WTC11 (cell line): Measurements from ENCODE around the gene PRKAG2. TPM values are rescaled to one million over a fixed set of nuclear protein-coding genes. Genes with fewer than 3 reads are reported as not detected.

Experiments
- ATAC-seq: fragments of 200-7000 bp; cut with Tn5 transposase; 2 replicates; pipeline ENCODE4 v1.10.0; 2021; ENCODE audit warnings: mild to moderate bottlenecking, moderate library complexity
- CTCF ChIA-PET: fragments of 300-600 bp; sonication (Branson Sonifier 250); formaldehyde crosslinking; loops from one replicate; lab custom pipeline; 2021; ENCODE audit warnings: antibody characterized with exemption; lab: Charles Lee
- POLR2A ChIA-PET: fragments of 350-600 bp; sonication (Branson Sonifier 250); formaldehyde crosslinking; loops from one replicate; lab custom pipeline; 2021; ENCODE audit warnings: antibody characterized with exemption; lab: Charles Lee
- DNase-seq: peaks from one replicate; pipeline ENCODE4 v3.0.0; 2021; ENCODE audit warnings: low spot score
- H3K27ac Mint-ChIP-seq: 2 replicates; pipeline ENCODE4 v1.8.0; 2021; ENCODE audit warnings: mixed read lengths
- H3K27me3 Mint-ChIP-seq: 2 replicates; pipeline ENCODE4 v1.8.0; 2021; ENCODE audit warnings: low read depth, mild to moderate bottlenecking, moderate library complexity, mixed read lengths
- H3K36me3 Mint-ChIP-seq: 2 replicates; pipeline ENCODE4 v1.8.0; 2021; ENCODE audit warnings: mixed read lengths
- H3K4me1 Mint-ChIP-seq: 2 replicates; pipeline ENCODE4 v1.8.0; 2022; ENCODE audit warnings: mixed read lengths
- H3K4me3 Mint-ChIP-seq: 2 replicates; pipeline ENCODE4 v1.8.0; 2021; ENCODE audit warnings: mild to moderate bottlenecking, moderate library complexity, mixed read lengths
- H3K9me3 Mint-ChIP-seq: 2 replicates; pipeline ENCODE4 v1.8.0; 2021; ENCODE audit warnings: mixed read lengths
- CREB1 ChIP-seq: sonication (generic); formaldehyde crosslinking; IDR thresholded peaks from 2 replicates; pipeline ENCODE4 v1.8.0; 2023; ENCODE audit warnings: mild to moderate bottlenecking, missing genetic modification reagents
- E2F5 ChIP-seq: sonication (generic); formaldehyde crosslinking; IDR thresholded peaks from 2 replicates; pipeline ENCODE4 v1.8.1; 2022; ENCODE audit warnings: mild to moderate bottlenecking, moderate library complexity, missing genetic modification reagents
- EMX1 ChIP-seq: fragments of 250-450 bp; sonication (Bioruptor Pico); IDR thresholded peaks from 2 replicates; pipeline ENCODE4 v1.8.0; 2021; ENCODE audit warnings: mild to moderate bottlenecking
- ESRRA ChIP-seq: sonication (generic); formaldehyde crosslinking; IDR thresholded peaks from 2 replicates; pipeline ENCODE4 v1.8.1; 2022; ENCODE audit warnings: mild to moderate bottlenecking, missing genetic modification reagents, borderline replicate concordance
- FOXJ3 ChIP-seq: sonication (generic); formaldehyde crosslinking; IDR thresholded peaks from 2 replicates; pipeline ENCODE4 v1.9.0; 2021; ENCODE audit warnings: missing genetic modification reagents, mild to moderate bottlenecking, borderline replicate concordance
- FOXK1 ChIP-seq: sonication (generic); formaldehyde crosslinking; IDR thresholded peaks from 2 replicates; pipeline ENCODE4 v1.8.0; 2022; ENCODE audit warnings: mild to moderate bottlenecking, moderate library complexity, missing genetic modification reagents
- GABPB1 ChIP-seq: sonication (generic); formaldehyde crosslinking; IDR thresholded peaks from 2 replicates; pipeline ENCODE4 v1.8.1; 2023; ENCODE audit warnings: mild to moderate bottlenecking, missing genetic modification reagents
- GTF2I ChIP-seq: fragments of 250-450 bp; sonication (Bioruptor Pico); conservative IDR thresholded peaks from 2 replicates; pipeline ENCODE4 v1.4.0; 2021; ENCODE audit warnings: mild to moderate bottlenecking
- MYBL2 ChIP-seq: sonication (generic); formaldehyde crosslinking; IDR thresholded peaks from 2 replicates; pipeline ENCODE4 v1.8.1; 2023; ENCODE audit warnings: mild to moderate bottlenecking, moderate library complexity, missing genetic modification reagents
- NFE2L1 ChIP-seq: sonication (generic); formaldehyde crosslinking; IDR thresholded peaks from 2 replicates; pipeline ENCODE4 v1.8.1; 2023; ENCODE audit warnings: missing genetic modification reagents
- NR1H2 ChIP-seq: sonication (generic); formaldehyde crosslinking; IDR thresholded peaks from 2 replicates; pipeline ENCODE4 v1.9.0; 2021; ENCODE audit warnings: mild to moderate bottlenecking, moderate library complexity, missing genetic modification reagents
- NR2C2 ChIP-seq: sonication (generic); formaldehyde crosslinking; IDR thresholded peaks from 2 replicates; pipeline ENCODE4 v1.8.0; 2022; ENCODE audit warnings: mild to moderate bottlenecking, missing genetic modification reagents
- PREB ChIP-seq: sonication (generic); formaldehyde crosslinking; IDR thresholded peaks from 2 replicates; pipeline ENCODE4 v1.8.1; 2022; ENCODE audit warnings: mild to moderate bottlenecking, missing genetic modification reagents, moderate library complexity, borderline replicate concordance
- SP1 ChIP-seq: sonication (generic); formaldehyde crosslinking; conservative IDR thresholded peaks from 2 replicates; pipeline ENCODE4 v1.8.1; 2022; ENCODE audit warnings: missing genetic modification reagents
- TP53 ChIP-seq: sonication (generic); formaldehyde crosslinking; IDR thresholded peaks from 2 replicates; pipeline ENCODE4 v1.8.1; 2023; ENCODE audit warnings: mild to moderate bottlenecking, missing genetic modification reagents
- ZNF263 ChIP-seq: sonication (generic); formaldehyde crosslinking; IDR thresholded peaks from 2 replicates; pipeline ENCODE4 v1.8.1; 2022; ENCODE audit warnings: low read depth, mild to moderate bottlenecking, moderate library complexity, missing genetic modification reagents
- ZNF425 ChIP-seq: fragments of 250-450 bp; sonication (Bioruptor Pico); conservative IDR thresholded peaks from 2 replicates; pipeline ENCODE4 v1.9.0; 2021; ENCODE audit warnings: mild to moderate bottlenecking
- ZNF532 ChIP-seq: fragments of 250-450 bp; sonication (Bioruptor Pico); IDR thresholded peaks from 2 replicates; pipeline ENCODE4 v1.9.0; 2021; ENCODE audit warnings: mild to moderate bottlenecking, borderline replicate concordance
- ZSCAN18 ChIP-seq: fragments of 250-450 bp; sonication (Bioruptor Pico); IDR thresholded peaks from 2 replicates; pipeline ENCODE4 v2.1.2; 2022; ENCODE audit warnings: mild to moderate bottlenecking, moderate library complexity
- total RNA-seq: library from RNA; stranded (reverse); gene quantifications from 3 replicates; pipeline ENCODE4 v1.2.3, GENCODE V29; 2021

Gene PRKAG2
- total RNA-seq, 1 experiment from 2014 or later, result 20.3 TPM

GRCh38 chr7:151621961-151622360 is 255.0 kb downstream of the PRKAG2 start (continued):
- no peak for TF ChIP-seq ZNF532
- TF ChIP-seq NFE2L1 (CRISPR knock-in tag), result no peak

GRCh38 chr7:151616443-151617213 is 260.3 kb downstream of the PRKAG2 start:
- POLR2A ChIA-PET, result no interaction called here
- CTCF ChIA-PET, result interaction anchor here (0.9 to 1.4 kb wide), 2 partner anchors 13 to 15 kb away, joined by 3 read pairs; no protein-coding TSS in a partner anchor
- no peak for ATAC-seq
- Mint-ChIP-seq H3K4me1 (no peaks in the 10 kb centered on the region), H3K36me3 (no peaks in the 10 kb centered on the region; the same call in 1 of the 2 replicates), H3K9me3 (no peaks in the 10 kb centered on the region), H3K27me3 (no peaks in the 10 kb centered on the region), H3K4me3 (no peak overlapping the region), H3K27ac (no peak overlapping the region)
- no peak for DNase-seq
- no peak for TF ChIP-seq ZSCAN18 (CRISPR knock-in tag)
- TF ChIP-seq FOXJ3 (CRISPR knock-in tag), result no peak
- no peak for TF ChIP-seq GTF2I (CRISPR knock-in tag)
- TF ChIP-seq MYBL2, result no peak
- TF ChIP-seq GABPB1 (CRISPR knock-in tag), result no peak
- TF ChIP-seq NR1H2, result no peak
- TF ChIP-seq ESRRA (CRISPR knock-in tag), result no peak
- TF ChIP-seq CREB1 (CRISPR knock-in tag), result no peak
- no peak for TF ChIP-seq PREB (CRISPR knock-in tag)
- no peak for TF ChIP-seq FOXK1 (CRISPR knock-in tag)
- no peak for TF ChIP-seq EMX1 (CRISPR knock-in tag)
- TF ChIP-seq E2F5, result no peak
- TF ChIP-seq ZNF532, result no peak
- no peak for TF ChIP-seq ZNF263 (CRISPR knock-in tag)
- no peak for TF ChIP-seq SP1 (CRISPR knock-in tag)
- no peak for TF ChIP-seq NR2C2 (CRISPR knock-in tag)
- no peak for TF ChIP-seq ZNF425 (CRISPR knock-in tag)
- TF ChIP-seq TP53 (CRISPR knock-in tag), result no peak
